GM23248 (cell line): ENCODE measurements around the gene CCNJL.

ENCODE experiments used
- EZH2 ChIP-seq: fragments of 200-600 bp; sonication (generic); IDR thresholded peaks from 2 replicates; pipeline ENCODE4 v1.6.1; 2018; ENCODE audit warnings: antibody characterized with exemption, mild to moderate bottlenecking; ENCODE audit not compliant: insufficient read depth, poor library complexity, severe bottlenecking
- EZH2phosphoT487 ChIP-seq: fragments of 200-600 bp; sonication (generic); IDR thresholded peaks from 2 replicates; pipeline ENCODE4 v1.6.1; 2018; ENCODE audit warnings: antibody characterized with exemption, moderate library complexity, mild to moderate bottlenecking, low read depth; ENCODE audit not compliant: insufficient read depth

GRCh38 chr5:160230686-160231527 is 81.5 kb downstream of the CCNJL start:
- TF ChIP-seq EZH2phosphoT487 (no peak), EZH2 (no peak)
